Stimulated activated CD8-positive, alpha-beta memory T cell treated with anti-CD3 and anti-CD28 coated beads, Interleukin-7, amount 100 ng/mL, for 24 hours (primary cell): ENCODE results near the gene NAALADL2.
"Not testable (repeated sequence)": the region's sequence is repeated elsewhere in the genome, so short reads cannot be mapped to it uniquely, and the experiment has no call there.

Source experiments
- DNase-seq: peaks from one replicate; pipeline ENCODE4 v3.0.0-alpha.2; 2020; ENCODE audit warnings: low read depth

NAALADL2 gene

DNA sequence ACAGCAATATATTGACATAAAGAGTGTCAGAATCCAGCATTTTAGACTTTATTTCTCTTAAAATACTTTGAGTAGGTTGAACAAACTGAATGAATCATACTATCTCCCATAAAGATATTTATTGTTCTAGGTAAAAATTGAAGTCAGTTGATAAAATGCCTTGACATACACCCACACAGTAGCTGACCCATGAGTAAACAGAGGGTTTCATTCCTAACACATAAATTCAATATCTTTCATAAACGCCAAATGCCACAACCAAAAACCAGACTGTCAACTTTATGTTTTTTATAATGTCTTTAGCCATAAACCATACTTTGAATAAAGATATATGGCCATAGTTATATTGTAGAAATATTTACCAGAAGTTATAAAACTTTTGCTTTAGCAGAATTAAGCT is 742.4 kb downstream of the NAALADL2 start:
- DNase-seq = no peak

DNA sequence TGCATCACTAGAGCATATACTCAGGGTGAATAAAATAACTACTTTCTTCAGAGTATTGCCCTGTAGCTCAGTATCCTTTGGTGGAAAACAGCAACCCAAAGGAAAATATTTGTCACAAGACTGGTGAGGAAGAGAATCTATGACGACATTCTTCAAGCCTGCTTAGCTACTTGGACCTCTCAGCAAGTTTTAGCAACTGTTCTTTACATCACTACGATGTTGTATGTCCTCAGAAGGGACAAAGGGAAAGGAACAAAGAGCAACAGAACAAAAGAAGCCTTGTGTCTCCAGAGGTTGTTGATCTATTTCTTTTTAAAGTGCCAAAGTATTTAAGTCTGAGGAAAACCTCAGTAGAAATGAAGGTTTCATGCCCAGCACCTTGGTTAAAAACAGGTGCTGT is 746.7 kb downstream of the NAALADL2 start:
- DNase-seq = no peak

DNA sequence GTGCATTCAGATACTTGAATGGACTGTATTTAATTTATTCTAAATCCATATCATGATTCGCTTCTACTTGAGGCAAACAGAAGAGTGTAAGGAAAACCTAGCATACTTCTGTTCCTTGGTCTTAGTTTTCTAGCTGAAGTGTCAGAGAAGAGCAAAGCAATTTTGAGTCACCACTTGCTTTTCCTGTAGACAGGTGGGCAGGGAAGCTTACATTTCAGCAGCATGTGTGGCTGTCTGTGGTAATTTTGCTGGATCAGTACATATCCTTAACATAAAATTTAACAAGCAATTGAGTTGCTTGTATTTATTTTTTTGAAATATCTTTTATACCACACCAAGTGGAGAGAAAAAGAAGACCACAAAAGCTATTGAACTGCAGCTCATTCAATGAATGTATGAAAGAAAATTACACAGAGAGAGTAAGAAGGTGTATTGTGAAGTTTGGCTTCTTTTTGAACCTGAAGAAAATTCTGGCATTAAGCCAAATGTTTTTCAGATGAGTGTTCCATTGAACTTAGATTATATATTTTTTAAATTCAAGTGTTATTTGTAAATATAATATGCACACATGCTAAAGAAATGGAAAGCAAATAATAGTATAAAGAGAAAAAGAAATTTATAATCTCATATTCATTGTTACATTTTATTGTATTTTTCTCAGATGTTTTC is 747.6 kb downstream of the NAALADL2 start:
- no peak for DNase-seq

DNA sequence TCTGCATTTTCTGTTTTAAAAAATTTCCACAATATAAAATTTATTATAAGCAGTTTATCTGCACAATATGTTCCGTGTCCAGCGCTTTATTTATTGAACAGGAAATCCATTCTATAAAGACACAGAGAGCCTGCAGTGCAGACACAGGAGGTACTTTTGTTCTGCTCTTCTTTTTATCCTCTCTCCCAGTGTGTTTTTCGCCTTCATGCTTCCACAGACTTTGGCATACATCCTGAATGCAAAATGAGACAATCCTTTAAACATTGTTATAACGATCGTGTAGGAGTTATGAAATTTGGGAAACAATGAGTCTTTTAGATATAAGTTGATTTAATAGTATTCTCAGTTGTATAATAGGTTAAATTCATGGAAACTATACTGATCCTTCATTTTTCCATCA is 749.2 kb downstream of the NAALADL2 start:
- no peak for DNase-seq

DNA sequence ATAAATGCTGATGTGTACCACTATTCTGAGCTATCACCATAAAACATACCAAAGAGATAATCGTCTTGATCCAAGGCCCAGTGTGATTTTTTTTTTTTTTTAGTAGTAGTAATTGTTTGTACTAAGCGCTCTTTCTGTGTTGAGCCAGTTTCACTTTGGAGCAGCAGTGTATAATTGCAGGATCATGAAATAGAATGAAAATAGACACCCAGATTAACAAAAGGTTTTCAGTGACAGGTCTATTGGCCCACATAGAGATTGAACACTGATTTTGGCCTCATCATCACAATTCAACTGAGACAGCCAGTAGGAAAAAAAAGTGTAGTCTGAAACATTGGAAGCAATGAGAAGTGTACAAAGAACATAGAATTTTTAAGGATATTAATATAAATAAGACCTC is 749.8 kb downstream of the NAALADL2 start:
- DNase-seq = no peak

DNA sequence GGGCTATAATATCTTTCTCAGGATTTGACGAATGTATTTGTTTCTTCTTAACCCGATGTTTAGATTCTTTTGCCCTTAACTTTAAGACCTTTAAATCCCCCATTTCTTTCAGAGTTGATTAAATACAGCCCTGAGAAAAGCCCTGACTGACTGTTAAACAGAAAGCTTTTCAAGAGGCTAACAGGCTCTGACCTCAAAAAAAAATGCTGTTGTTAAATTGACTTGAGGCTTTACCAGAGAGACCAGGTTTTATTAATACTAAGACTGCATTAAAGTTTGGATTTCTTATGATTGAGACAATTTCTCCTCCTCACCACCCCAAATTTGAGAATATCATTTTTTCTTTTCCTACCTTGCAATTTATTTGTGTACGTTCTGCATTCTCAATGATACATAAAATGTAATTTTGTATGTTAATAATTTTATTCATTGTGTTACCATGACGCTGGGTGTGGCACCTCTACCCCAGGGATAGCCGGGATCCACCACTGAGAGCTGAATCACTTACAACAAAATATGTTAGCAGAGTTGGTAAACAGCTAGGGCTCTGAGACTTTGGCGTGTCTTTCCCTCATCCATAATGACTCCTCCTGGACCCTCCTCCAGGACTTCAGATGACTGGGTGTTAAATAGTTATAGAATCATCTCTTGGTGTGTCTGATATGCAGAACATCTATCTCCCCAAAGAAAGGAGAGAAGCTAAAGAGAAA is 753.5 kb downstream of the NAALADL2 start:
- no peak for DNase-seq

DNA sequence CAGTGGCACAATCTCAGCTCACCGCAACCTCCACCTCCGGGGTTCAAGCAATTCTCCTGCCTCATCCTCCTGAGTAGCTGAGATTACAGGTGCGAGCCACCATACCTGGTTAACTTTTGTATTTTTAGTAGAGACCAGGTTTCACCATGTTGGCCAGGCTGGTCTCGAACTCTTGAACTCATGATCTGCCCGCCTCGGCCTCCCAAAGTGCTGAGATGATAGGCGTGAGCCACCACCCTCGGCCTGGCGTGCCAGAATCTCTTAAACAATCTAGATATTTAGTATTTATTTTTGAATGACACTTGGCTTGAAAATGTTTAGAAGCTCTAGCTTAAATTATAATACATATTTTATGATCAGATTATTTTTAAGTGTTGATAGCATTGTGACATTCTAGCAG is 755.0 kb downstream of the NAALADL2 start:
- not testable (repeated sequence) for DNase-seq

DNA sequence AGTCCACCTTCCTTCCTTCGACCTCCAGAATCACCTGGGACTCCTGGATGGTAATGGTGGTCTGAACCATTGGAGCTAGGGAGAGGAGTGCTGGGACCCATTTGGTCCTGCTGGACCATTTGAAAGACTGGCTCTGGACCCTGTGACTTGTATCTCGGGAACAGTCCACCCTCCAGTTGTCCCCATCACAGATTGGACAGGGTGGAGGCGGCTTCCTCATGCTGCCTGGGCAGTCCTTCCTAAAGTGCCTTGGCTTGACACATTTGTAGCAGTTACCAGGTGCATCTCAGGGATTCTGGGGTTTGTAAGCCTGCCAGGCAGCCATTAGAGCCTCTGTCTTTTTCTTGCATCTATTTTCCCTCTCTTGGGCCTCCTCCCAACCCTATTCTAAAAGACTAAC is 758.1 kb downstream of the NAALADL2 start:
- no peak for DNase-seq

DNA sequence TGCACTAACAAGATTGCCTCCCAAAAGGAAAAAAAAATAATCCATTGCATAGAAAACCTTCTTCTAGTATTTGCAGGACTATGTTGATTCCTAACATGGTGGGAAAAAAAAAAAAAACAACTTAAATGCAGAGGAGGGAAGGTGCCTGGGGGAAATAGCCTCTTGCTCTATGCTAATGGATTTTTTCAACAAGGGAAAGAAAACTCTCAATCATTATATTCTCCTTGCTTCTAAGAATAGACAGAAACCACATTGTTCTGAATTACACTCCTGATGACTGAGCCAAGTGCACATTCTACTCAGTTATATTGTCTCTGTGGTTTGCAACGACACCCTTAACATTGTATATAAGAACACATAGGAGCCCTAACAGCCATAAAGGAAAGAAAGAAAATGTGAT is 760.2 kb downstream of the NAALADL2 start:
- no peak for DNase-seq

DNA sequence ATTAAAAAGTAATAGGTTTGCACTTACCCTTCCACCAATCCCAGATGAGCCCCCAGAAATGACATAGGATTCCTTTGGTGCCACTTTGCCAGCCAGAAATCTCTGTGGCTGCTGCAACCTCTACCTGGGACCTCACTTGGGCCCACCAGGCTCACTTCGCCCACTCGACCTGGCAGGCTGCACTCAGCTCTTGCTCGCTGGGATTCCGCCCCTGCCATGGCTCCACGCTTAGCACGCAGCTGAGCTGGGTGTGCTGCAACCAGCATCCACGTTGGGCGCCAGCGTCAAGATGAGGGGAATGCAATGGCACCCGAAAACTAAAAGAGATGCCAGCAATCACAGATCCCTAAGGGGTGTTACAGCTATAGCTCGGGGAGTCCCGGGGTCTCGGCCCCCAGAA is 761.0 kb downstream of the NAALADL2 start:
- DNase-seq = no peak

DNA sequence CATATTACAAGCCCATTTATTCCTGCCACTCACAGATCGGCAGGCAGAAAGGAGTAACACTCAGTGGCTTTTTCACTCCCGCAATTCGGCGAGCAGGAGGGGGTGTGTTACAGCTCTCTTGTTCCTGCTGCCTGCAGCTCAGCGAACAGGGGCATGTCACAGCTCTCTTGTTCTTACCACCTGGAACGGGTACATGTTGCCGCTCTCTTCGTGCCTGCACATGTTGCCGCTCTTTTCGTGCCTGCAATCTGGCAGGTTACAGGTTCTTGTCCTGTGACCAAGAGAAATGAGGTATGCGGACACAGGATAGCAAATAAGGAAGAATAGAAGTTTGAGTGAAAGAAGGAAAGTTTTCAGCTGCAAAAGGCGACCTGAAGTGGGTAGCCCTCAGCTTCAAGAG is 761.4 kb downstream of the NAALADL2 start:
- no peak for DNase-seq

DNA sequence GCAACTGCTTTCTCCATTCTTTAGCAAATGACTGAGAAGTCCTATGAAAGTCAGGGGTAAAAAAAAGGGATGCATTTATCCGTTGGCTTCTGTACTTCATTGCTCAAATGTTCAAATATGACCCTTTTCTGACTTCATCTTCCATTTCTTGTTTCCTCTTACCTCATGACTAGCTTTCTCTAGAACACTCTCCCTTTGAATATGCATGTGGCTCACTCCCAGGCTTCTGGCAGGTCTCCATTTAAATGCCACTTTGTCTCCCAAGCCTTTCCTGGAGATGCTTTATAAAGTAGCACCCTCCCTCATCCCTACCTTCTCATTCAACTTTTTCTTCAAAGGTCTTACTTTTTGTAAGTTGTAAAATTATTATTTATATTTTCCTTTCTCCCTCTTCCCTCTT is 781.8 kb downstream of the NAALADL2 start:
- DNase-seq = no peak

DNA sequence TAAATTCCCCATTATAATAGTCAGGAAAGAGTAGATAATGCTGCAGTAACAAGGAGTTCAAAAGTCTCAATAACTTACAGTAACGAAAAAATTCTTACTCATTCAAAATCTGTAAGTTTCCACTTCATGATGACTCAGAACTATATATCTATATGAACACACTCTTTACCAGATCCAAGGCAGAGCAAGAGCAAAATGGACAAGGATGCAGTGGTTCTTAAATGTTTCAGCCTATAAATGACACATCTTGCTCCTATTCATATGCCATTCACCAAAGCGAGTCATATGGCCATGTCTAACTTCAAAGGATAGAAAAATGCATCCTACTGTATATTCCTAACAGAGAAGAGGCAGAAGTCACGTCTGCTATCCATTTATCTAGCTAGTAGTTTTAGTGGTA is 787.7 kb downstream of the NAALADL2 start:
- no peak for DNase-seq

DNA sequence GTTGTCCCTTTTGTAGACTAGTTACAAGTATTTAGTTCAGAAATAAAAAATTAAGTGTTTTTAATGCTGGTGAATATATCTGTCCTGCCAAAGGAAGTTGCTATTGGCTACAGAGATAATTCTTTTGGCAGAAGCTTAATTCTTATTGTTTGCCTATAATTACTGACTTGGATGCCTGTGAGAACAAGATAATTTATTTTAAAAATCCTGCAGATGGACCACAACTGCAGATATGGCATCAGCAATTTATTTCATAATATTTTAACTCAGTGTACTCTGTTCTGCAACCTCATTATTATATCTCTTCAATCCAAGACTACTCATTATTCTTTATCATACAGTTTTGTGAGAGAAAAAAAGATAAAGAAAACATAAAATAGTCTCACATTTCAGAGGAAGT is 789.8 kb downstream of the NAALADL2 start:
- DNase-seq = no peak

DNA sequence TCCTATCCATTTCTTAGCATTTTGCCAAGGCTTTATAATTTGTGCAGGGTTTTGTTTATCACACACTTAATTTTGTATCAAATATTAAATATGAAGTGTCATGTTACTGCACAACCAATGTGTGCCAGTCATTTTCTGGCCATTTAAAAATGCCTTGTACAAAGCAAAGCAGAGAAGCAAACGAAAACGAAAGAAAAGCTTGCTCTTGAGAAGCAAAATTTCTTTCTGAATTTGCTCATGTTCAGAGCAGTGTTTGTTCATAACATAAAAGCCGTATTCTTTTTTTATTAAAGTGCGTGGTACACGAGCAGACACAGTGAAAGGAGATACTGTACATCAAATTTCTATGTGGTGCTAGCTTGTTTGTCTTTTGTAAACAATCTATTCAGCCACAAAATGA is 792.6 kb downstream of the NAALADL2 start:
- no peak for DNase-seq

DNA sequence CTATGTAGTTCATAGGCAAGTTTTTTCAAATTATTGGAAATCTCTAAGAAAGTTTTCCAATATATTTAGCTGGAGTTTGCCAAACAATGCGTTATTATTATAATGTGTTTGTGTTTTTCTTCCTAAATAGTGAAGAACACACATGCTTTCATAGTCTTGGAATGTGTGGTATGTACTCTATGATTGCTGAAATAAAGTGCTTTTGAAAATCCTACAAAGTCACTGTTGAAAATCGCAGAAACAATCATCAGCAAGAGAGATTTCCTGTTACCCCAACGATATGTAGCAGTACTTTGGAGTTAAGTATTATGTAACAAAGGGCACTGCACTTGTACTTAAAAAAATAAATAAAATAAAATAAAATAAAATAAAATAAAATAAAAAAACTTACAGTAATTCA is 796.2 kb downstream of the NAALADL2 start:
- DNase-seq = no peak

DNA sequence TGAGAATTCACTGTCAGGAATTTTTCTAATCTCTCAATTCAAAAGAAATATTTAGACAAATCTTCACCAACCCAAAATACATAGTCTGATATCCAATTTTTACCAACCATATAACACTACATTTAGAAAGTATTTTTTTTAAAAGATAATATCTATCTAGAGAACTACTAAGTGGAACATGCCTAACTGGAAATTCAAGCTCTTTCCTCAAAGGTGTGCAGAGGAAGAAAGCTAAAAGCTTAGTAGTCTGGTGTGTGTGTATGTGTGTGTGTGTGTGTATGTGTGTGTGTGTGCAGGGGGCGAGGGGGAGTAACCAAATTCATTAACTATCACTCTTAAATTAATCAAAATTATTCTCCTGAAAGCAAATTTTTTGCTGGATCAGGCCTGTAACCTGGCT is 797.3 kb downstream of the NAALADL2 start:
- no peak for DNase-seq

DNA sequence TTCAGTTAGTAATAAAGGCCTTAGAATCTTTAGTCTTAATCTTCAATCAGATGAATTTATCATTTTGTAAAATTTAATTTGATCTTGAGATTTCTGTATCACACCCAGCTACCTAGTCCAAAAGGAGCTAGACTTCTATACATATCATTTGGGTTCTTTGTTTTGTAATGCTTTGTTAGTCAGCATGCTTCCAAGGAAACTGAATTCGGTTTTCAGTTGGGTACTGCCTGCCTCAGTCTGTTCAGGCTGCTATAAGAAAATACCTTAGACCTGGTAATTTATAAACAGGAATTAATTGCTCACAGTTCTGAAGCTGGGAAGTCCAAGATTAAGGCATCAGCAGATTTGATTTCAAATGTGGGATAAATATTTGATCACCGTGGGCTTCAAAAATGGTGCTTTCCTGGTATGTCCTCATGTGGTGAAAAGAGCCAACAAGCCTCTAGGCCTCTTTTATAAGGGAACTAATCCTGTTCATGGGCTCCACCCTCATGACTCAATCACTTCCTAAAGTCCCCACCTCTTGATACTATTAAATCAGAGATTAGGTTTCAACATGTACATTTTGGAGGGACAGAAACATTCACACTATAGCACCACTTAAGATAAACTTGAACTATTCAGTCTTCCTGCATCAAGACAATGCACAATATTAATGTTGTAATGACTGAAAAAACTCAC is 800.7 kb downstream of the NAALADL2 start:
- DNase-seq = no peak

DNA sequence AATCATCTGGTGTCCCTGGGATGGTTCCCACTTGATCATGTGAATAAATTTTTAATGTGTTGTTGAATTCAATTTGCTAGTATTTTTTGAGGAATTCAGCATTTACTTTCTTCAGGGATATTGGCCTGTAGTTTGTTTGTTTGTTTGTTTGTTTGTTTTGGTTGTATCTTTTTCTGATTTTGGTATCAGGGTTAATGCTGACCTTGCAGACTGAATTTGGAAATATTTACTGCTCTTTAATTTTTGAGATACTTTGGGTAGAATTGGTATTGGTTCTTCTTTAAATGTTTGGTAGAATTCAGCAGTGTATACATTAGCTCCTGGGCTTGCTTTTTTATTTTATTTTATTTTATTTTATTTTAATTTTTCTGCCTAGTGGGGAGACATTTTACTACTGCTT is 803.7 kb downstream of the NAALADL2 start:
- DNase-seq = no peak

DNA sequence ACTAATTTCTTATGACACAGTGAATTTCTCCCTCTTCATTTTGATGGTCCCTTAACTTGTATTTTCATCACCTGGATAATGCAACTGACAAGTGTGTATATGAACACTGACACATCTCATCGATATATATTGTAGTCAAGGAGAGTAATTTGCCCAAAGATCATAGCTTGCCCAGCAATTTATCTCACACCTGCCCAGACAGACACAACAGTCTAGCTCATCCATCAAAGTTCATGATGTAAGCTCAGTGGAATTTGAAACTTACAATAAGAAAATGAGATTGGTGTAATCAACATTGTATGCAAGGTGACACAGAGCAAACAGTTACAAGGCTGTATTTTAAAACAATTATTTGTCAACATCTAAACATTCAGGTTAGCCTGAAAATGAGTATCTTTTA is 805.8 kb downstream of the NAALADL2 start:
- DNase-seq = no peak

DNA sequence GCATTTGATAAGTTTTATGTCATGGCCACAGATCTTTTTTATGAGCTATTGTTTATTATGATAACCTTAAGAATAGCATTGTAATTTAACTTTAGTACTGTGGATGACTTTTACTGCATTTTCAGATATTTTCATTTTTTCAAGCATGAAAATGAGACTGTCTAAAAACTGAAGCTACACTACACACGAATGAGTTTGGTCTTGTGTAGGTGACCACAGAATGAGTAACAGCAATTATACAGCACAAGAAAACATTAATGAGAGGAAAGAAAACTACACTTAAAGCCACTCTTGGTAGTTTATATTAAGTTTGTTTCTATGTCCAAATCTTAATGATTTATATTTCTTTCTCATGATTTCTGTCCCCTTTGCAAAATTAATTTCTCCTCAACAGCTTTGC is 809.2 kb downstream of the NAALADL2 start:
- DNase-seq = no peak

DNA sequence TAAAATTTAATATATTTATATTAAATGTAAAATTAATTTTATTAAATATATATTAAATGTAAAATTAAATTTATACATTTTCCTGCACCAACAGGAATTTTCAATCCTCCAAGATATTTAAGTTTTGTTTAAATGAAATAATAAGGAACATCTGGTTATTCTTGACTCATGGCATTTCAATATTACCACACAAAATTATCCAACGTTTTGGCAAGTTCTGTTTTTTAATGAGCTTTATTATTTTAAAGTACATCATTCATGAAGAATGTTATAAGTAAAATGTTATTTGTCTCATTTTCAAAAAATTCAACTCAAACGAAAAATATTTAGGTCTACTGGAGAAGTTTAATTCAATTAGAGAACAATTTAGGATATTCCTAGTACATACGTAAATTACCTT is 811.4 kb downstream of the NAALADL2 start:
- DNase-seq = no peak

DNA sequence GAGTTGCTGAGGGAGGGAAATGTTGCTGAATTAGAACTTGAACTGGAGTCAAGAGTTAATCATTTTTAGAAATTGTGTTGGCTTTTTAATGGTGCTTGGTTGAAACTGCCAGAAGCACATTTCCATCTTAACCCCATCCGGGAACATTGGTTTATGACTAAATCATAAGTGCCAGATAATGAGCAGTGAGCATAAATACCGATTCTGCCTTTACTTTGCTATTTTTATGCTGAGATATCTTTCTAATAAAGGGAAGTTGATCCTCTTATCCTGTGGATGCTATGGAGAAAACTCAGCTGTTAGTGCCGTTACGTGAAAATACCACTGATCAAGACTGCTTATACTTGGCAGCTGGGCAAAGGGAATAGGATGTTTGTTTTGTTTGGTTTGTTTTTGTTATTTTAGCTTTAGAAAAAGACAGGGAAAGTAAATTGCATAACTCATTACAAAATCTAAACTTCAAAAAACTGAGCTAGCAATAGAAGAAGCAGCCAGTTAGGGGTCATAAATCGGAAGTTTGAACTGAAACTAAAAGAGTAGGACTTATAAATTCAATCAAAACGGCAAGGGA is 813.1 kb downstream of the NAALADL2 start:
- DNase-seq = no peak
